Measurements from ENCODE around the gene RAB32.

The RAB32 gene

GRCh38 chr6:146583966-146584365 is 40.3 kb downstream of the RAB32 start:
- DNase-seq, result no peak

DNA sequence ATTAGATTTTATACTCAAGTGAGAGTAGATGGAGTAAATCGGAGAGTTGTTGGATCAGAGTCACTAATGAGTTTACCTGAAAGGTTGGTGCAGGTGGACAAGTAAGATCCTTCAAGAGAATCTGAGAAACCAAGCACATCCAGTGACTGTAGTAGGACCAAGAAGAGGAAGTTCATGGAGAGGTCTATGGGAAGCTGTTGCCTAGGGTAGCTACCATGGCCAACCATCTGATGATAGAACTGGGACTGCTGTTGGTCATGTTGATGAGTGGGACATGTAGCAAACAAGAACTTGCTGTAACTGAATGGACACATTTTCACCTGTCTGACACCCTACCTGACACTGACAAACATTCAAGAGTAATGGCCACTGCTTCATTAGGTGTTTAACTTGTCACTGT is 43.8 kb downstream of the RAB32 start:
- DNase-seq, result no peak

DNA sequence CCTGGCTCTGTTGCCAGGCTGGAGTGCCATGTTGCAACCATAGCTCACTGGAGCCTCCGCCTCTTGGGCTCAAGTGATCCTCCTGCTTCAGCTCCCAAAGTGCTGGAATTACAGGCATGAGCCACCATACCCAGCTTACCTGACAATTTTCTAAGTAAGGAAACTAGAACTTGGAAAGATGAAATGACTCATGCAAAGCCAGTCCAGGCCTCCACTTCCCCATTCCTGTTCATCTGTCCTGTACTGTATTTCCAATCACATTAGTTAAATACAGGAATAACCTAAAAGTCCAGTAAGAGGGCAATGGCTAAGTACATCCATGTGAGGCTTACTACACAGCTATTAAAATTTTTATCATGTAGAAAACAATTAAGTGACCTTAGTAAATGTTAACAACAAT is 46.9 kb downstream of the RAB32 start:
- no peak for DNase-seq

- no peak for DNase-seq
Measured at GRCh38 chr6:146592451-146592850, 48.8 kb downstream of the RAB32 start.

DNA sequence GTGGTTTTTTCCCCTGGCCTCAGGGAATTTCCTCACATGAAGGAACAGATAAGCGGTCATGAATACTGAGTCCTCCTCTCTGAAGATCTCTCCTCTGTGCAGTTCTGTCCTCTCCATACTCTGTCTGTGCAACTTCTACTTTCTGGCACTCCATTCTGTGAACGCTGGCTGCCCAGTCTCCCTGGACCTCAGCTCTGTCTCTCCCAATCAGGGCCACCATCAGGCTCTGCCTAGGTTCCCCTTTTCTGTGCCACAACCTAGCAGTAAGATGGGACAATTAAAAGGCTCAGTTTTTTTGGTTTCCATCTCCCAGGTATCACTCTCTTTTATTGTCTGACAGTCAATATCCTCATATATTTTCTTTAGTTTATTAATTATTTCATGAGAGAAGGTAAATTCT is 50.4 kb downstream of the RAB32 start:
- DNase-seq, result no peak

GRCh38 chr6:146594495-146594894 is 50.9 kb downstream of the RAB32 start:
- no peak for DNase-seq

- DNase-seq, result no peak
Measured at GRCh38 chr6:146595972-146596731, 52.5 kb downstream of the RAB32 start.

- no peak for DNase-seq
Measured at GRCh38 chr6:146598772-146599405, 55.3 kb downstream of the RAB32 start, which contains the start of gene ADGB. Gene ADGB (plus strand): TSS chr6:146598972. CDS start chr6:146599041, 69 bp downstream.

DNA sequence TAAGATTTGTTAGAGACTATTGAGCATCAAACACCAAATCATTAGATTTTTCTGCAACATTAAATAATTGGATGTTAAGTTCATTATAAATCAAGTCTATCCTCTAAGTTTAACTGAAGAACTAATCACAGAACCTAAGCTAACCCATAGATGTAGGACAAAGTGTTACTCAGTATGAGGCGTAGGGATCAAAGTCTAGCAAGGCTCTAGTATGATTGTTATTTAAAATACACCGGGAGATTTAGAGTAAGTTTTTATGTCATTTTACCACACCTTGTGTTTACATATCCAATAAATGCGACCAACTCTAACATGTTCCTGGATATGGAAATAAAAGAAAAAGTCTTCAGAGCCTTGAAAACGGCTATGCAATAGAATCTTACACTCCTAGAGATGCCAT is 57.7 kb downstream of the RAB32 start:
- DNase-seq, result no peak

DNA sequence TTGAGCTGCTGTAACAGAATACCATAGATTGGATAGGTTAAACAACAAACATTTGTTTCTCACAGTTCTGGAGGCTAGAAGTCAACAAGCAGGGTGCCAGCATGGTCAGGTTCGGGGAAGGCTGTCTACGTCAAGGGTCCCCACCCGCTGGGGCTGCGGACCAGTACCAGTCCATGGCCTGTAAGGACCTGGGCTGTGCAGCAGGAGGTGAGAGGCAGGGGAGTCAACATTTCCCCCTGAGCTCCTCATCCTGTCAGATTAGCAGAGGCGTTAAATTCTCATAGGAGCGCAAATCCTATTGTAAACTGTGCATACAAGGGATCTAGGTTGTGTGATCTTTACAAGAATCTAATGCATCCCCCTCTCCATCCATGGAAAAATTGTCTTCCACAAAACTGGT is 58.9 kb downstream of the RAB32 start:
- DNase-seq, result no peak
